ENCODE results near the gene EPS15.
A peak's percentile ranks its signal among the peaks of the same experiment; 100 is the strongest.

Gene EPS15

DNA sequence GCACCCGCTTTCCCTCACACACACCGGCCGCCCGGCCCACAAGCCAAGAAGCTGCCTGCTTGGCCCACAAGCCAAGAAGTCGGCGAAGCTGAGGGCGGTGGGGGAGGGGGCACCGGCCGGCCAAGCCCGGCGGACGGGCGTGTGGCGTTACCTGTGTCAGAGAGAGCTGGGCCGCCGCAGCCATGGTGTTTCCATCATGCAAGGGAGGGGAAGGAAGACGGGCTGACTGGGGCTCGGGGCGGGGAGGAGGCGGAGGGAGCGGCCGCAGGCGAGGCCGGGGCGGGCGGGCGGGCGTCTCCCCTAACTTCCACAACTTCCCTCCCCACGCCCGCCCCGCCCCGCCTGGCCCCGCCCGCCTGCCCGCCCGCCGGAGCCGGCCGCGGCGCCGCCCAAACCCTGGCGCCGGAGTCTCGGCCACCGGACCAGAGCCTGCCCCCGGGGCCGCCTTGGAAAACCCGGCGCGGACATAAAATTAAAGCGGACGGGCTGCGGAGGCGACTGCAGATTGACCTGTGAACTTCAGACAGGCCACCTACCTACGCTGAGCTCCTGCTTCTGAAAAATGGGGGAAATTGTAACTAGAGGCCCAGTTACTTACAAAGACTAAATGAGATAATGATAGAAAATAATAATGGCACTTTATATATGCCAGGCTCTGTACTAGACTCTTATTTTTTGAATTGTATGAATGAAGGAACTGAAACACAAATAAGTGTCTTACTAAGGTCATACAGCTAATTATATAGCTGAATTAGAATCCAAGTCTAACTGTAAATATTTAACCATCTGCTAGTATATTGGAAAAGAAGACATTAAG is at the start of gene EPS15:
TSS of gene EPS15 (minus strand) at position 219 of the 817 bp plus-strand sequence. CDS start at position 184, 35 bp downstream.
- peak within 1 kb of the TSS; percentile 79 to 81 for H3K4me3 ChIP-seq (replicated peaks in 1 of 2; ENCODE audit: low read depth in 2 of 2, low read length in 2 of 2)
- TF ChIP-seq, protein P1, sequence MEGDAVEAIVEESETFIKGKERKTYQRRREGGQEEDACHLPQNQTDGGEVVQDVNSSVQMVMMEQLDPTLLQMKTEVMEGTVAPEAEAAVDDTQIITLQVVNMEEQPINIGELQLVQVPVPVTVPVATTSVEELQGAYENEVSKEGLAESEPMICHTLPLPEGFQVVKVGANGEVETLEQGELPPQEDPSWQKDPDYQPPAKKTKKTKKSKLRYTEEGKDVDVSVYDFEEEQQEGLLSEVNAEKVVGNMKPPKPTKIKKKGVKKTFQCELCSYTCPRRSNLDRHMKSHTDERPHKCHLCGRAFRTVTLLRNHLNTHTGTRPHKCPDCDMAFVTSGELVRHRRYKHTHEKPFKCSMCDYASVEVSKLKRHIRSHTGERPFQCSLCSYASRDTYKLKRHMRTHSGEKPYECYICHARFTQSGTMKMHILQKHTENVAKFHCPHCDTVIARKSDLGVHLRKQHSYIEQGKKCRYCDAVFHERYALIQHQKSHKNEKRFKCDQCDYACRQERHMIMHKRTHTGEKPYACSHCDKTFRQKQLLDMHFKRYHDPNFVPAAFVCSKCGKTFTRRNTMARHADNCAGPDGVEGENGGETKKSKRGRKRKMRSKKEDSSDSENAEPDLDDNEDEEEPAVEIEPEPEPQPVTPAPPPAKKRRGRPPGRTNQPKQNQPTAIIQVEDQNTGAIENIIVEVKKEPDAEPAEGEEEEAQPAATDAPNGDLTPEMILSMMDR (IDR thresholded peaks at IDR 0.05; ENCODE audit: low read depth, low read length): no peak
- peak; percentile 83 to 88 for DNase-seq (ENCODE audit: low read depth in 2 of 2)

DNA sequence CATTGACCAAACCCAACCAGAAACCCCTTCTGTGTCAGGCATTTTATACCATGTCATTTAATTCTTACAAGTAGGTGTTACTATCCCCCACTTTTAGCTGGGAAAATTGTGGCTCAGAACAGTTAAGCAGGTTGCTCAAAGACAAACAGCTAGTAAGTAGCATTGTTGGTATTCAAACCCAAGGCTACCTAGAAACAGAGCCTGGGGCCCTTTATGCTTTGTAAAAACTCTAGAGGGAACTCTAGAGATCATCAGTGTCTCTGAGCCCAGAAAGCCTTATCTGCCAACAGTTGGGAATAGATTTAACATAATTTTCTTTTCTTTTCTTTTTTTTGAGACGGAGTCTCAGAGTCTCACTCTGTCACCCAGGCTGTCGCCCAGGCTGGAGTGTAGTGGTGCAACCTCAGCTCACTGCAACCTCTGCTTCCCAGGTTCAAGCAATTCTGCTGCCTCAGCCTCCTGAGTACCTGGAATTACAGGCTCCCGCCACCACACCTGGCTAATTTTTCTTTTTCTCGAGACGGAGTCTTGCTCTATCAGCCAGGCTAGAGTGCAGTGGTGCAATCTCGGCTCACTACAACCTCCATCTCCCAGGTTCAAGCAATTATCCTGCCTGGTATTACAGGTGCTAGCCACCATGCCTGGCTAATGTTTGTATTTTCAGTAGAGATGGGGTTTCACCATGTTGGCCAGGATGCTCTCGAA is 49.3 kb upstream of the EPS15 start:
- TF ChIP-seq, protein P1 (IDR thresholded peaks at IDR 0.05; ENCODE audit: low read depth, low read length): no peak
- DNase-seq (ENCODE audit: low read depth in 2 of 2): no peak
- H3K4me3 ChIP-seq (replicated peaks in 1 of 2; ENCODE audit: low read depth in 2 of 2, low read length in 2 of 2): no peak overlapping the region

DNA sequence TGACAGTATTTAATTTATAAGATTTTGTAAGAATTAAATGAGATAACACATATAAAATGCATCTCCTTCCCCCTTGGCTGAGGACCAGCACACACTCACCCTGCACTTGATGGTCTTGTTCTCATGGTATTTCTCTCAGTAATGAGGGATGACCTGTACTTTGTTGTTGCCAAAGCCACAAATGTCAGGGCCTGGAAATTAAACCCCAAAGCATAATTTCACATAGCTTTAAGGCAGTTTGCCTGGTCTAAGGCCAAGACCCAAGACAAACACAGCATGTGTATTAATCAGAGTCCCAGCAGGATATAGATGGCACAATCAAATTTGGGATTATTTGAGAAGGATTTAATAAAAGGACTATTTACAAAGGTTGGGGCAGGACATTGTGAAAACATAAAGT is 48.6 kb upstream of the EPS15 start:
- no peak overlapping the region for H3K4me3 ChIP-seq (replicated peaks in 1 of 2; ENCODE audit: low read depth in 2 of 2, low read length in 2 of 2)
- peak; percentile 86 to 94 for DNase-seq (ENCODE audit: low read depth in 2 of 2)
- TF ChIP-seq, protein P1 (IDR thresholded peaks at IDR 0.05; ENCODE audit: low read depth, low read length): no peak

DNA sequence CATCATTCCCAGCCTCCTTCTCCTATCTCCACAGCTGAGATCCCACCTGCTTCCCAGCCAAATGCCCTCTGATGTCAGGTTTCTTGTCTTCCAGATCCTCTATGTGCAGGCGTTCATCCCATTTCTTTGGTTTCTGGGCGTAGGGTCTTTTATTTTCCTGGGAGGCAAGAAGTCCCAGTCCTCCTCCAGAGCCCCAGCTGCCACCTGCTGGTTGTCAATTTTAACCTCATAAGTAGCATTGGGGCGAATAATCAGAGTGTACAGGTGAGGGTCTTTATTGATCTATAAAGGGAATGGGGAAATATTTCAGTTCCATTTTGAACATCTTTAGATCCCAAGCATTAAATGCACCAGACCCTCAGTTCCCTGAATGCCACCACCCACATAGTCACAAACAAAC is 47.2 kb upstream of the EPS15 start:
- TF ChIP-seq, protein P1 (IDR thresholded peaks at IDR 0.05; ENCODE audit: low read depth, low read length): no peak
- DNase-seq (ENCODE audit: low read depth in 2 of 2): no peak
- no peak overlapping the region for H3K4me3 ChIP-seq (replicated peaks in 1 of 2; ENCODE audit: low read depth in 2 of 2, low read length in 2 of 2)

DNA sequence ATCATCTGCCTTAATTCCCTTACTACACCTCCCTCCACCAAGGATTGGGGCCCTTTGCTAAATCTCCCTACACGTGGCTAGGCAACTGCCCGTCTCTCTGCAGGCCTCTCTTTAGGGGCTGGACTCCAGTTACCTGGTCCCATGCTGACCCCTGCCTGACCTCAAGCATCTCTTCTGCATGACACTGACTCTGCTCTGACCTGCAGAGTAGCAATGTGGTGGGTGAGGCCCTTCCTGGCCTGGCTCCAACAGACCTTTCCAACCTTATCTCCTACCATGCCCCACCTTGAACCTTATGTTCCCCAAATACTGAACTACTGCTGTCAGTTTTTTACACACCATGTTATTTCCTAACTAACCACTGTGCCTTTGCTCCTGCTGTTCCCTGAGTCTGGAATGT is 45.9 kb upstream of the EPS15 start:
- TF ChIP-seq, protein P1 (IDR thresholded peaks at IDR 0.05; ENCODE audit: low read depth, low read length): no peak
- DNase-seq (ENCODE audit: low read depth in 2 of 2): no peak
- H3K4me3 ChIP-seq (replicated peaks in 1 of 2; ENCODE audit: low read depth in 2 of 2, low read length in 2 of 2): no peak overlapping the region

DNA sequence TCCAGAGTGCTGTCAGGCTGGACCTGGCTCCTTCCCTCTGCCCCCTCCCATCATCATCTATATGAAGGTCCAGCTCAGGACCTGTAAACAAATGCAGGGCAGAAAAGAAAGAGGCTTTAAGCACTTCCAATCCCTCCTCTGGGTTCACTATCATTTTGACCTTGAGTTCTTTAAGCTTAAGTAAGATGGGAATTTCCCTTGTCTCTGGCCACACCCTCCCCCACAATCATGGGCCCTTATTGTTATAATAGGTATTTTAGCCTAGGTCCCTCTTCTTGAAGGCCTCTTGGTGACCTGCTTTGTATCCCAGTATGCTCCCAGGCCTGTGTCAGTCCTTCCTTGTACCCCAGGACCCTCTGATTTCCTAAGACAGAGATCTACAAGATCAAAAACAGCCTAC is 45.1 kb upstream of the EPS15 start:
- TF ChIP-seq, protein P1 (IDR thresholded peaks at IDR 0.05; ENCODE audit: low read depth, low read length): no peak
- no peak overlapping the region for H3K4me3 ChIP-seq (replicated peaks in 1 of 2; ENCODE audit: low read depth in 2 of 2, low read length in 2 of 2)
- DNase-seq (ENCODE audit: low read depth in 2 of 2): peak; percentile 55 to 84
